K562 (cell line): Measurements from ENCODE around the gene DNAJB6. TPM values are rescaled to one million over a fixed set of nuclear protein-coding genes. Genes with fewer than 3 reads are reported as not detected.

Source experiments
- ATAC-seq: fragments of 200-7000 bp; cut with Tn5 transposase; 3 replicates; pipeline ENCODE4 v1.9.1; 2020; ENCODE audit warnings: moderate library complexity
- BruUV-seq: library from RNA; stranded (reverse); fragments of 400-500 nt; replicated peaks from 2 replicates; lab custom pipeline; 2021; lab: Mats Ljungman, UMichigan
- CTCF ChIA-PET: fragments of 300-600 bp; formaldehyde crosslinking; extraction: SDS; loops from one replicate; lab custom pipeline; 2021; ENCODE audit warnings: low intra/inter-chr PET ratio; lab: Yijun Ruan, JAX
- POLR2A ChIA-PET: fragments of 300-600, 350-650 bp; sonication (Branson Sonifier 250); formaldehyde crosslinking; extraction: SDS; loops from one replicate; lab custom pipeline; 2021; ENCODE audit warnings: antibody characterized with exemption, inconsistent platforms; lab: Yijun Ruan, JAX
- DNase-seq, 4 experiments: peaks; one replicate each; pipeline versions ENCODE4 v3.0.0 to v3.0.0-alpha.2; 2011 to 2018; ENCODE audit warnings: low spot score in 3 of 4, mixed read lengths in 3 of 4; ENCODE audit errors: extremely low read depth in 1 of 4
- FAIRE-seq: peaks from 2 replicates; lab custom pipeline; 2011; peaks lifted over from hg19 to GRCh38; lab: Jason Lieb, UNC
- H2AFZ ChIP-seq: 2 replicates; pipeline ENCODE4 v1.6.0; 2011; ENCODE audit warnings: low read depth, low read length, control low read depth, inconsistent platforms
- H3K27ac ChIP-seq: fragments of 200-600 bp; 3 replicates; pipeline ENCODE4 v1.8.0; 2011; ENCODE audit warnings: low read depth, mild to moderate bottlenecking, control low read depth, inconsistent platforms, low read length, moderate library complexity, mixed read lengths; ENCODE audit errors: extremely low read depth
- H3K27me3 ChIP-seq, 2 experiments: fragments of 300-600 bp in 1 of 2; 2 replicates in 1 of 2; 3 replicates in 1 of 2; pipeline versions ENCODE4 v1.6.0 to v1.8.0; 2011; ENCODE audit warnings: inconsistent platforms in 2 of 2, low read length in 2 of 2, mild to moderate bottlenecking in 1 of 2, mixed read lengths in 1 of 2, moderate library complexity in 1 of 2; ENCODE audit not compliant: control insufficient read depth in 2 of 2, insufficient read depth in 2 of 2
- H3K36me3 ChIP-seq: fragments of 300-600 bp; 3 replicates; pipeline ENCODE4 v1.8.0; 2011; ENCODE audit warnings: mild to moderate bottlenecking, low read length, inconsistent platforms; ENCODE audit not compliant: control insufficient read depth, insufficient read depth
- H3K4me1 ChIP-seq, 2 experiments: fragments of 200-600 bp in 1 of 2; replicated peaks in 1 of 2; 2 replicates in 1 of 2; 3 replicates in 1 of 2; pipeline versions ENCODE4 v1.5.1 to v1.8.0; 2011; ENCODE audit warnings: inconsistent platforms in 2 of 2, low read length in 2 of 2, mild to moderate bottlenecking in 1 of 2, mixed read lengths in 1 of 2, moderate library complexity in 1 of 2; ENCODE audit not compliant: control insufficient read depth in 2 of 2, insufficient read depth in 2 of 2
- H3K4me2 ChIP-seq: 2 replicates; pipeline ENCODE4 v1.6.1; 2011; ENCODE audit warnings: low read length, control low read depth, inconsistent platforms, mixed read lengths; ENCODE audit not compliant: insufficient read depth
- H3K4me3 ChIP-seq: fragments of 200-600 bp; sonication (generic), shearing (Covaris generic); 2 replicates; pipeline ENCODE4 v1.5.1; 2016; ENCODE audit warnings: control low read depth, inconsistent platforms
- H3K79me2 ChIP-seq: fragments of 200-600 bp; 3 replicates; pipeline ENCODE4 v1.8.0; 2011; ENCODE audit warnings: low read length, inconsistent platforms; ENCODE audit not compliant: control insufficient read depth, insufficient read depth
- H3K9ac ChIP-seq, 2 experiments: 2 replicates each; pipeline versions ENCODE4 v1.6.0 to v1.6.1; 2011; ENCODE audit warnings: low read depth in 2 of 2, low read length in 2 of 2, control low read depth in 1 of 2, inconsistent platforms in 1 of 2, mild to moderate bottlenecking in 1 of 2, mixed read lengths in 1 of 2; ENCODE audit not compliant: insufficient read depth in 1 of 2
- H3K9me1 ChIP-seq: one replicate; pipeline ENCODE4 v1.6.0; 2011; ENCODE audit warnings: inconsistent platforms, mild to moderate bottlenecking, low read length, moderate library complexity; ENCODE audit not compliant: control insufficient read depth, insufficient read depth
- H3K9me3 ChIP-seq: replicated peaks from 2 replicates; pipeline ENCODE4 v1.5.1; 2011; ENCODE audit warnings: low read depth, low read length, inconsistent platforms; ENCODE audit not compliant: control insufficient read depth, insufficient read depth
- H4K20me1 ChIP-seq: replicated peaks from 2 replicates; pipeline ENCODE4 v1.6.1; 2011; ENCODE audit warnings: low read length, inconsistent platforms, mixed read lengths; ENCODE audit not compliant: control insufficient read depth, insufficient read depth
- NEUROD1 ChIP-seq: fragments of 150-350 bp; IDR thresholded peaks from 2 replicates; pipeline ENCODE4 v1.6.1; 2014; ENCODE audit warnings: borderline replicate concordance, low read length, low read depth; ENCODE audit not compliant: partially characterized antibody
- WGBS: fragments of 100-300 bp; shearing (Covaris generic); methylation state at CpG from one replicate; pipeline ENCODE4 v1.1.6; 2016; ENCODE audit warnings: low coverage, mixed read lengths; ENCODE audit not compliant: insufficient coverage; ENCODE audit errors: missing lambda C conversion rate; 5-methylcytosine and 5-hydroxymethylcytosine counted together
- in situ Hi-C: fragments of 300-500 bp; cut with MboI; formaldehyde crosslinking; loops from 4 replicates; pipeline ENCODE4 v1.15.0; 2018; ENCODE audit warnings: inconsistent platforms, mixed read lengths
- intact Hi-C: fragments of 100-400 bp; cut with micrococcal nuclease; formaldehyde crosslinking; loops from 2 replicates; pipeline ENCODE4 v1.14.2; 2022
- polyA plus RNA-seq, 8 experiments: library from polyadenylated mRNA; depleted of rRNA in 4 of 8; stranded (reverse) in 5 of 8; unstranded in 3 of 8; fragments of >200 nt; fragmentation: Nextera tagmentation in 2 of 8; fragmentation: Illumina TruSeq in 1 of 8; extraction: Ambion mirVana in 2 of 8; extraction: Trizol in 1 of 8; gene quantifications; 2 replicates each; pipeline versions ENCODE4 v1.2.1 to v1.2.3, GENCODE V29; 2011 to 2014; ENCODE audit warnings: inconsistent platforms in 1 of 8, missing spikeins in 1 of 8
- total RNA-seq, 7 experiments: library from RNA; depleted of rRNA in 6 of 7; stranded (reverse); fragments of >200 nt in 6 of 7; fragmentation: Illumina TruSeq in 2 of 7; extraction: Trizol in 2 of 7; gene quantifications; 2 replicates each; pipeline versions ENCODE4 v1.2.1 to v1.2.3, GENCODE V29; 2011 to 2021; ENCODE audit warnings: low replicate concordance in 1 of 7
- TF ChIP-seq, protein P1 (sequence below), 3 experiments: IDR thresholded peaks in 2 of 3; conservative IDR thresholded peaks in 1 of 3; 2 replicates each; pipeline ENCODE4 v1.5.1; 2011 to 2012; ENCODE audit warnings: low read length in 3 of 3, mild to moderate bottlenecking in 3 of 3, control low read depth in 2 of 3, improper control_type of control experiment in 1 of 3, inconsistent platforms in 1 of 3, low read depth in 1 of 3, mixed read lengths in 1 of 3, moderate library complexity in 1 of 3; ENCODE audit not compliant: insufficient read depth in 2 of 3

The DNAJB6 gene
- total and polyA plus RNA-seq, 9 of the 15 experiments (the other 6 are each of a cell fraction or from before 2014, with no cell fraction given), result 84.5 to 158 (median 135) TPM

DNA sequence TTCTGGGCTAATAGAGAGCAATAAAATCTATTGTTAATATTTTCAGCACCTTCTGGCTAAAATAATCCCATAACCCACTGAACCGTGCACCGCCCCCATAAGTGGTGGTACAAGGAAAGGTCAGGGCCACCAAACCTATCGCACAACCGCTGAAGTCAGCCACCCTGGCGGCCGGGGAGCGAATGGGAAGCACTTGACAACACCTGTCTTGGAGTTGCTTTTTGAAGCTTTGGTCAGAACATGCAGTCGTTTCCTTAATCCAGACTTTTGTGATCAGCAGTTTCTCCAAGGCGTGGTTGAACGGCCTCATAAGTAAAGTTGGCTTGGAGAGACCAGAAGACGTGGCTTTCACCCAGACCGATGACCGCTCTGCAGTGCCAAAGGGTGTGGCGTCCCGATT, 97.4 kb downstream of the DNAJB6 start:
- Histone ChIP-seq H2AFZ (no peak overlapping the region), H3K9me1 (peaks cover 4% of the 10 kb centered on the region), H3K9ac (no peak overlapping the region), H3K79me2 (no peaks in the 10 kb centered on the region), H3K27me3 (peaks cover 20 to 68% of the 10 kb centered on the region in 2 experiments), H3K27ac (no peak overlapping the region), H4K20me1 (no peaks in the 10 kb centered on the region; the same call in 1 of the 2 replicates), H3K36me3 (no peaks in the 10 kb centered on the region), H3K4me3 (no peak overlapping the region), H3K4me2 (no peak overlapping the region), H3K9me3 (no peaks in the 10 kb centered on the region), H3K4me1 (peaks cover 11 to 18% of the 10 kb centered on the region in 2 experiments)
- in situ Hi-C loops (no loop called here), intact Hi-C loops (loop anchor here (5.0 to 10.0 kb wide), 2 partner anchors 38 to 921 kb away; no protein-coding TSS in a partner anchor)
- POLR2A ChIA-PET, result interaction anchor here (0.6 kb wide), 2 partner anchors 27 to 1475 kb away, joined by 3 to 5 read pairs; no protein-coding TSS in a partner anchor
- FAIRE-seq, result peak; percentile 52
- CTCF ChIA-PET, result interaction anchor here (0.6 to 0.7 kb wide), 2 partner anchors 973 to 1619 kb away, joined by 3 to 4 read pairs; no protein-coding TSS in a partner anchor
- TF ChIP-seq, protein P1, sequence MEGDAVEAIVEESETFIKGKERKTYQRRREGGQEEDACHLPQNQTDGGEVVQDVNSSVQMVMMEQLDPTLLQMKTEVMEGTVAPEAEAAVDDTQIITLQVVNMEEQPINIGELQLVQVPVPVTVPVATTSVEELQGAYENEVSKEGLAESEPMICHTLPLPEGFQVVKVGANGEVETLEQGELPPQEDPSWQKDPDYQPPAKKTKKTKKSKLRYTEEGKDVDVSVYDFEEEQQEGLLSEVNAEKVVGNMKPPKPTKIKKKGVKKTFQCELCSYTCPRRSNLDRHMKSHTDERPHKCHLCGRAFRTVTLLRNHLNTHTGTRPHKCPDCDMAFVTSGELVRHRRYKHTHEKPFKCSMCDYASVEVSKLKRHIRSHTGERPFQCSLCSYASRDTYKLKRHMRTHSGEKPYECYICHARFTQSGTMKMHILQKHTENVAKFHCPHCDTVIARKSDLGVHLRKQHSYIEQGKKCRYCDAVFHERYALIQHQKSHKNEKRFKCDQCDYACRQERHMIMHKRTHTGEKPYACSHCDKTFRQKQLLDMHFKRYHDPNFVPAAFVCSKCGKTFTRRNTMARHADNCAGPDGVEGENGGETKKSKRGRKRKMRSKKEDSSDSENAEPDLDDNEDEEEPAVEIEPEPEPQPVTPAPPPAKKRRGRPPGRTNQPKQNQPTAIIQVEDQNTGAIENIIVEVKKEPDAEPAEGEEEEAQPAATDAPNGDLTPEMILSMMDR (IDR thresholded peaks at IDR 0.05 in 2 of 3, conservative IDR thresholded peaks at IDR 0.05 in 1 of 3; ENCODE audit: insufficient read depth in 2 of 3, low read depth in 1 of 3, low read length in 3 of 3), result peak; percentile 8 to 44 (median 37); a peak in 3 of 6 replicates
- TF ChIP-seq NEUROD1, result no peak
- no peak for ATAC-seq
- DNase-seq, result peak in 2 of 4 experiments; percentile 64 to 67
- 8% methylated on average over 15 of the region's 15 CpGs for WGBS
- no TSS peak for BruUV-seq
